ENCODE measurements around the gene CPEB4. TPM values are rescaled to one million over a fixed set of nuclear protein-coding genes. Genes with fewer than 3 reads are reported as not detected.

The CPEB4 gene
- total RNA-seq, 1 donor from 2014 or later: 19.5 TPM

GRCh38 chr5:173917788-173918786 lies 29.9 kb downstream of the CPEB4 start:
- H3K9me3 Mint-ChIP-seq (ENCODE audit: unreplicated experiment): no peaks in the 10 kb centered on the region
- no peaks in the 10 kb centered on the region for H3K27me3 Mint-ChIP-seq (ENCODE audit: unreplicated experiment)
- peak; percentile 30 for DNase-seq (ENCODE audit: low spot score)
- H3K36me3 Mint-ChIP-seq (ENCODE audit: low read depth, unreplicated experiment): no peaks in the 10 kb centered on the region
- TF ChIP-seq CTCF (IDR thresholded peaks at IDR 0.05; ENCODE audit: unreplicated experiment): no peak
- H3K27ac Mint-ChIP-seq (ENCODE audit: unreplicated experiment): no peak overlapping the region
- H3K4me3 Mint-ChIP-seq (ENCODE audit: unreplicated experiment): no peak overlapping the region
- H3K4me1 Mint-ChIP-seq (ENCODE audit: unreplicated experiment): peaks cover 10% of the 10 kb centered on the region

GRCh38 chr5:173919443-173919842 lies 31.3 kb downstream of the CPEB4 start:
- H3K4me3 Mint-ChIP-seq (ENCODE audit: unreplicated experiment): no peak overlapping the region
- H3K27ac Mint-ChIP-seq (ENCODE audit: unreplicated experiment): no peak overlapping the region
- TF ChIP-seq CTCF (IDR thresholded peaks at IDR 0.05; ENCODE audit: unreplicated experiment): no peak
- no peaks in the 10 kb centered on the region for H3K27me3 Mint-ChIP-seq (ENCODE audit: unreplicated experiment)
- H3K4me1 Mint-ChIP-seq (ENCODE audit: unreplicated experiment): peaks cover 20% of the 10 kb centered on the region
- DNase-seq (ENCODE audit: low spot score): no peak
- no peaks in the 10 kb centered on the region for H3K36me3 Mint-ChIP-seq (ENCODE audit: low read depth, unreplicated experiment)
- no peaks in the 10 kb centered on the region for H3K9me3 Mint-ChIP-seq (ENCODE audit: unreplicated experiment)

GRCh38 chr5:173920024-173920753 lies 32.0 kb downstream of the CPEB4 start:
- Mint-ChIP-seq H3K4me3 (ENCODE audit: unreplicated experiment) (no peak overlapping the region), H3K36me3 (ENCODE audit: low read depth, unreplicated experiment) (no peaks in the 10 kb centered on the region), H3K4me1 (ENCODE audit: unreplicated experiment) (peaks cover 28% of the 10 kb centered on the region), H3K27ac (ENCODE audit: unreplicated experiment) (no peak overlapping the region), H3K9me3 (ENCODE audit: unreplicated experiment) (no peaks in the 10 kb centered on the region), H3K27me3 (ENCODE audit: unreplicated experiment) (peaks cover 2% of the 10 kb centered on the region)
- DNase-seq (ENCODE audit: low spot score): no peak
- TF ChIP-seq CTCF (IDR thresholded peaks at IDR 0.05; ENCODE audit: unreplicated experiment): no peak

- TF ChIP-seq CTCF (IDR thresholded peaks at IDR 0.05; ENCODE audit: unreplicated experiment): no peak
- peaks cover 2% of the 10 kb centered on the region for H3K27me3 Mint-ChIP-seq (ENCODE audit: unreplicated experiment)
- H3K4me3 Mint-ChIP-seq (ENCODE audit: unreplicated experiment): no peak overlapping the region
- no peak for DNase-seq (ENCODE audit: low spot score)
- H3K36me3 Mint-ChIP-seq (ENCODE audit: low read depth, unreplicated experiment): no peaks in the 10 kb centered on the region
- H3K4me1 Mint-ChIP-seq (ENCODE audit: unreplicated experiment): peaks cover 25% of the 10 kb centered on the region
- no peaks in the 10 kb centered on the region for H3K9me3 Mint-ChIP-seq (ENCODE audit: unreplicated experiment)
- H3K27ac Mint-ChIP-seq (ENCODE audit: unreplicated experiment): no peak overlapping the region
These were observed 32.9 kb downstream of the CPEB4 start for GRCh38 chr5:173920866-173921555.

Data from endothelial cell (in vitro differentiated cells).